Measurements from ENCODE around the gene DNASE2. TPM values are rescaled to one million over a fixed set of nuclear protein-coding genes. Genes with fewer than 3 reads are reported as not detected.

The DNASE2 gene
- total RNA-seq, 1 donor from 2014 or later: 101 TPM

- Histone ChIP-seq H3K27ac (no peak overlapping the region), H3K9me3 (no peaks in the 10 kb centered on the region), H3K27me3 (ENCODE audit: low read depth) (peaks cover 87% of the 10 kb centered on the region), H3K4me3 (peak overlapping the region; percentile 35), H3K4me1 (peaks cover 19% of the 10 kb centered on the region), H3K36me3 (no peaks in the 10 kb centered on the region)
- intact Hi-C loops (cut with DNase I): no loop called here
- TF ChIP-seq CTCF (IDR thresholded peaks at IDR 0.05): no peak
- ATAC-seq: no peak
- no peak for DNase-seq
Observed at GRCh38 chr19:12838886-12839756, 42.1 kb downstream of the DNASE2 start.

- no peak within 1 kb of the TSS for H3K27ac ChIP-seq
- ATAC-seq (peak; percentile 63 to 66), DNase-seq (peak; percentile 47)
- TF ChIP-seq CTCF (IDR thresholded peaks at IDR 0.05): peak; percentile 34
- peaks cover 25% of the 10 kb centered on the region for H3K4me1 ChIP-seq
- peaks cover 89% of the 10 kb centered on the region for H3K27me3 ChIP-seq (ENCODE audit: low read depth)
- intact Hi-C loops (cut with DNase I): no loop called here
- H3K36me3 ChIP-seq: no peaks in the 10 kb centered on the region
- H3K4me3 ChIP-seq: peak within 1 kb of the TSS; percentile 35
- no peaks in the 10 kb centered on the region for H3K9me3 ChIP-seq
Observed at GRCh38 chr19:12838182-12838885, 42.9 kb downstream of the DNASE2 start, which contains the start of gene MAST1. Gene MAST1 (plus strand): TSS chr19:12838515. CDS start chr19:12838573, 58 bp downstream.

GRCh38 chr19:12837225-12837624, 44.0 kb downstream of the DNASE2 start:
- no peaks in the 10 kb centered on the region for H3K9me3 ChIP-seq
- peaks cover 92% of the 10 kb centered on the region for H3K27me3 ChIP-seq (ENCODE audit: low read depth)
- TF ChIP-seq CTCF (IDR thresholded peaks at IDR 0.05): no peak
- H3K27ac ChIP-seq: no peak overlapping the region
- peaks cover 28% of the 10 kb centered on the region for H3K4me1 ChIP-seq
- no peaks in the 10 kb centered on the region for H3K36me3 ChIP-seq
- ATAC-seq (no peak), DNase-seq (no peak)
- intact Hi-C loops (cut with DNase I): no loop called here
- H3K4me3 ChIP-seq: no peak overlapping the region

GRCh38 chr19:12836529-12836863, 44.8 kb downstream of the DNASE2 start:
- ATAC-seq (no peak), DNase-seq (no peak)
- H3K36me3 ChIP-seq: no peaks in the 10 kb centered on the region
- TF ChIP-seq CTCF (IDR thresholded peaks at IDR 0.05): no peak
- peaks cover 28% of the 10 kb centered on the region for H3K4me1 ChIP-seq
- peaks cover 92% of the 10 kb centered on the region for H3K27me3 ChIP-seq (ENCODE audit: low read depth)
- H3K9me3 ChIP-seq: no peaks in the 10 kb centered on the region
- H3K4me3 ChIP-seq: no peak overlapping the region
- intact Hi-C loops (cut with DNase I): no loop called here
- H3K27ac ChIP-seq: no peak overlapping the region

- peaks cover 90% of the 10 kb centered on the region for H3K27me3 ChIP-seq (ENCODE audit: low read depth)
- H3K4me1 ChIP-seq: peaks cover 18% of the 10 kb centered on the region
- no peak for TF ChIP-seq CTCF (IDR thresholded peaks at IDR 0.05)
- no peaks in the 10 kb centered on the region for H3K9me3 ChIP-seq
- ATAC-seq (peak in 1 of 2 donors; percentile 2), DNase-seq (peak; percentile 57)
- no peak overlapping the region for H3K27ac ChIP-seq
- intact Hi-C loops (cut with DNase I): no loop called here
- no peaks in the 10 kb centered on the region for H3K36me3 ChIP-seq
- H3K4me3 ChIP-seq: no peak overlapping the region
Observed at GRCh38 chr19:12834976-12835757, 46.1 kb downstream of the DNASE2 start.
